DOHH2 (cell line): ENCODE measurements around the gene OAS2.

ENCODE experiments used
- EZH2phosphoT487 ChIP-seq: fragments of 200-600 bp; sonication (generic); IDR thresholded peaks from 2 replicates; pipeline ENCODE4 v1.6.1; 2017; ENCODE audit warnings: borderline replicate concordance, mild to moderate bottlenecking, antibody characterized with exemption, low read length, moderate library complexity, mixed read lengths
- TF ChIP-seq, protein P1 (sequence below): fragments of 200-600 bp; sonication (generic); IDR thresholded peaks from one replicate; pipeline ENCODE4 v1.5.1; 2014; ENCODE audit warnings: antibody characterized with exemption, mild to moderate bottlenecking, low read depth, low read length; ENCODE audit not compliant: poor library complexity, severe bottlenecking

DNA sequence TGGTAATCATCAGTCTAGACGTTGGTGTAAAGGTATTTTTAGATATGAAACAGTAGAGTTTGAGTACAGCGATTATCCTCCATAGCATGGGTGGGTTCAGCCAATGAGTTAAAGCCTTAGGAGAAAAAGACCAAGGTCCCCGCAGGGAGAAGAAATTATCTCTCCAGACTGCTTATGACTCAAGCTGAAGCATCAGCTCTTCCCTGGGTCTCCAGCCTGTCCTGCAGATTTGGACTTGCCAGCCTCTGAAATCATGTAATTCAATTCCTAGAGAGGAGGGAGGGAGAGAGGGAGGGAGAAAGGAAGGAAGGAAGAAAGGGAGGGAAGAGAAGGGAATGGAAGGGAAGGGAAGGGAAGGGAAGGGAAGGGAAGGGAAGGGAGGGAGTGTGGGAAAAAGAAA is 66.2 kb downstream of the OAS2 start:
- TF ChIP-seq, protein P1, sequence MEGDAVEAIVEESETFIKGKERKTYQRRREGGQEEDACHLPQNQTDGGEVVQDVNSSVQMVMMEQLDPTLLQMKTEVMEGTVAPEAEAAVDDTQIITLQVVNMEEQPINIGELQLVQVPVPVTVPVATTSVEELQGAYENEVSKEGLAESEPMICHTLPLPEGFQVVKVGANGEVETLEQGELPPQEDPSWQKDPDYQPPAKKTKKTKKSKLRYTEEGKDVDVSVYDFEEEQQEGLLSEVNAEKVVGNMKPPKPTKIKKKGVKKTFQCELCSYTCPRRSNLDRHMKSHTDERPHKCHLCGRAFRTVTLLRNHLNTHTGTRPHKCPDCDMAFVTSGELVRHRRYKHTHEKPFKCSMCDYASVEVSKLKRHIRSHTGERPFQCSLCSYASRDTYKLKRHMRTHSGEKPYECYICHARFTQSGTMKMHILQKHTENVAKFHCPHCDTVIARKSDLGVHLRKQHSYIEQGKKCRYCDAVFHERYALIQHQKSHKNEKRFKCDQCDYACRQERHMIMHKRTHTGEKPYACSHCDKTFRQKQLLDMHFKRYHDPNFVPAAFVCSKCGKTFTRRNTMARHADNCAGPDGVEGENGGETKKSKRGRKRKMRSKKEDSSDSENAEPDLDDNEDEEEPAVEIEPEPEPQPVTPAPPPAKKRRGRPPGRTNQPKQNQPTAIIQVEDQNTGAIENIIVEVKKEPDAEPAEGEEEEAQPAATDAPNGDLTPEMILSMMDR = no peak
- TF ChIP-seq EZH2phosphoT487 = no peak
